Measurements from ENCODE around the gene SIGLEC10. TPM values are rescaled to one million over a fixed set of nuclear protein-coding genes. Genes with fewer than 3 reads are reported as not detected.
"Not testable (repeated sequence)": the region's sequence is repeated elsewhere in the genome, so short reads cannot be mapped to it uniquely, and the experiment has no call there.

Gene SIGLEC10
- total and polyA plus RNA-seq, 9 donors: 0.30 to 9.4 (median 2.3) TPM

- H3K36me3 ChIP-seq: no peaks in the 10 kb centered on the region
- intact Hi-C loops (cut with DNase I): no loop called here
- no peaks in the 10 kb centered on the region for H3K4me1 ChIP-seq (ENCODE audit: insufficient read depth)
- 90 to 92% (median 91%) methylated on average over 15 of the region's 15 CpGs for WGBS, 3 donors
- no peak for DNase-seq
- no peak overlapping the region for H3K27ac ChIP-seq
- TF ChIP-seq CTCF (IDR thresholded peaks at IDR 0.05) (no peak), POLR2A (IDR thresholded peaks at IDR 0.05) (no peak), EP300 (IDR thresholded peaks at IDR 0.05) (no peak)
- no peaks in the 10 kb centered on the region for H3K9me3 ChIP-seq
- no peak overlapping the region for H3K4me3 ChIP-seq
- H3K27me3 ChIP-seq: no peaks in the 10 kb centered on the region
These were observed 6.3 kb downstream of the SIGLEC10 start for GRCh38 chr19:51410950-51411748.

- no peak for DNase-seq
- intact Hi-C loops (cut with DNase I): no loop called here
- H3K27ac ChIP-seq: no peak overlapping the region
These were observed 9.8 kb downstream of the SIGLEC10 start for GRCh38 chr19:51407511-51408131.

GRCh38 chr19:51402117-51402516 lies 15.3 kb downstream of the SIGLEC10 start:
- TF ChIP-seq POLR2A (IDR thresholded peaks at IDR 0.05) (no peak), EP300 (IDR thresholded peaks at IDR 0.05) (no peak), CTCF (IDR thresholded peaks at IDR 0.05) (no peak)
- Histone ChIP-seq H3K4me1 (ENCODE audit: insufficient read depth) (no peaks in the 10 kb centered on the region), H3K4me3 (no peak overlapping the region), H3K9me3 (no peaks in the 10 kb centered on the region), H3K27ac (no peak overlapping the region), H3K27me3 (no peaks in the 10 kb centered on the region), H3K36me3 (no peaks in the 10 kb centered on the region)
- intact Hi-C loops (cut with DNase I): no loop called here
- no peak for DNase-seq
- 95 to 96% (median 96%) methylated on average over 9 of the region's 9 CpGs for WGBS, 3 donors

More at GRCh38 chr19:51407511-51408131, 9.8 kb downstream of the SIGLEC10 start:
- no peaks in the 10 kb centered on the region for H3K36me3 ChIP-seq
- no peaks in the 10 kb centered on the region for H3K4me1 ChIP-seq (ENCODE audit: insufficient read depth)
- H3K27me3 ChIP-seq: no peaks in the 10 kb centered on the region
- H3K4me3 ChIP-seq: no peak overlapping the region
- TF ChIP-seq POLR2A (IDR thresholded peaks at IDR 0.05) (no peak), CTCF (IDR thresholded peaks at IDR 0.05) (peak in 1 of 3 donors; percentile 34)
- H3K9me3 ChIP-seq: no peaks in the 10 kb centered on the region
- WGBS, 3 donors: 51 to 62% (median 53%) methylated on average over 6 of the region's 6 CpGs

- not testable (repeated sequence) for H3K4me1 ChIP-seq (ENCODE audit: insufficient read depth); H3K27me3 ChIP-seq; H3K27ac ChIP-seq; DNase-seq; H3K36me3 ChIP-seq; H3K4me3 ChIP-seq; H3K9me3 ChIP-seq
- intact Hi-C loops (cut with DNase I): loop anchor here in 1 of 4 donors (10.0 kb wide), 1 partner anchor 55 kb away; the partner anchor contains the start of gene VSIG10L
- 79 to 90% (median 84%) methylated on average over 7 of the region's 7 CpGs for WGBS, 3 donors
These were observed 17.5 kb downstream of the SIGLEC10 start for GRCh38 chr19:51399936-51400335.

GRCh38 chr19:51399231-51399630 lies 18.2 kb downstream of the SIGLEC10 start:
- intact Hi-C loops (cut with DNase I): loop anchor here in 1 of 4 donors (10.0 kb wide), 1 partner anchor 54 kb away; the partner anchor contains the start of gene VSIG10L
- TF ChIP-seq CTCF (IDR thresholded peaks at IDR 0.05) (no peak), EP300 (IDR thresholded peaks at IDR 0.05) (no peak), POLR2A (IDR thresholded peaks at IDR 0.05) (no peak)
- no peak for DNase-seq
- Histone ChIP-seq H3K27ac (no peak overlapping the region), H3K4me3 (no peak overlapping the region), H3K4me1 (ENCODE audit: insufficient read depth) (no peaks in the 10 kb centered on the region), H3K9me3 (no peaks in the 10 kb centered on the region), H3K27me3 (no peaks in the 10 kb centered on the region), H3K36me3 (no peaks in the 10 kb centered on the region)
- 90 to 93% (median 90%) methylated on average over 5 of the region's 5 CpGs for WGBS, 3 donors
